ENCODE measurements around the gene FAM114A1.
"Not testable (repeated sequence)": the region's sequence is repeated elsewhere in the genome, so short reads cannot be mapped to it uniquely, and the experiment has no call there.

Gene FAM114A1

DNA sequence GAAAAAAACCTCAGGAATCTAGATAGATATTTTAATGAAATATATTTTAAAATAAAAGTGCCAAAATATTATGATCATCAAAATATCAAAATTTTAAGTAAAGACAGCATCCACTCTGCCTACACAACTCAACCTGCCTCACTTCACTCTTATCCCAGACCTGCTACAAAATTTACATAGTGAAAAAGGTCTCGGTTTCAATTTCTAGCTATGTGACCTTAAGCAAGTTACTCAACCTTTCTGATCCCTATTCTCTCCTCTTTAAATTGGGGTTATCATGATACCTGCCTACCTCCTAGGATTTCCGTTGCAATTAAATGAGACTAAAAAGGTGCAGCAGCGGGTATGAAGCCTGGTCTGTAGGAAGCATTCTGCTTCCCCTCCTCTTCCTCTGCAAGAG, 72.9 kb downstream of the FAM114A1 start:
- no peak for DNase-seq

DNA sequence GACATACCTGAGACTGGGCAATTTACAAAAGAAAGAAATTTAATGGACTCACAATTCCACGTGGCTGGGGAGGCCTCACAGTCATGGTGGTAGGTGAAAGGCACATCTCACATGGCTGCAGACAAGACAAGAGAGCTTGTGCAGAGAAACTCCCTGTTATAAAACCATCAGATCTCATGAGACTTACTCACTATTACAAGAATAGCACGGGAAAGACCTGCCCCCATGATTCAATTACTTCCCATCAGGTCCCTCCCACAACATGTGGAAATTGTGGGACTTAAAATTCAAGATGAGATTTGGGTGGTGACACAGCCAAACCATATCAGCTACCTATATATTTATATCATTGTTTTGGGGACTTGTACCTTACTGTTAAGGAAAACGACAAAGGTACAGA, 74.3 kb downstream of the FAM114A1 start:
- not testable (repeated sequence) for DNase-seq

DNA sequence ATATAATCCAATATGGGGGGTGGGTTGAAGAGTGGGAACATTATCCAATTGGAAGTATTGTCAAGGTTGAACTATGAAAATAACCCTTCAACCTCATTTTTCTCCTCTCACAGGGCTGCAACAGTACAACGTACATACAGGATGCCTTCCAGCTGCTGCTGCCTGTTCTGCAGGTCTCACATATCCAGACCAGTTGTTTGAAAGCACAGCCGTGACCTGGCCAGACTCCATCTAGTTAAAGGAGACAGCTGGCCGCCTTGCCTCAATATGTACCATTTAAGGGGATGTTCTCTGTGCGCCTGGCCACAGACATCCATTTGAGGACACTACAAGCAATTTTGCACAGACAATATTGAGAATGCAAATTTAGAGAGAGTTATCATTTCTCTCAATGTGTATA, 75.7 kb downstream of the FAM114A1 start:
- DNase-seq = no peak

DNA sequence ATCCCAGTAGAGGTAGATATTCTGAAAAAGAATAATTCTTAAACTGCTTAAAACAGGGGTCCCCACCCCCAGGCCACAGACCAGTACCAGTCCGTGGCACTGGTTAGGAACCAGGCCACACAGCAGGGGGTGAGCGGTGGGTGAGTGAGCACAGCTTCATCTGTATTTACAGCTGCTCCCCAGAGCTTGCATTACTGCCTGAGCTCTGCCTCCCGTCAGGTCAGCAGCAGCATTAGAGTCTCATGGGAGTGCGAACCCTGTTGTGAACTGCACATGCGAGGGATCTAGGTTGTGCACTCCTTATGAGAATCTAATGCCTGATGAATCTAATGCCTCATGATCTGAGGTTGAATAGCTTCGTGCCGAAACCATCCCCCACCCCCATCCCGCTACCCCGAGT, 76.8 kb downstream of the FAM114A1 start:
- DNase-seq = no peak

DNA sequence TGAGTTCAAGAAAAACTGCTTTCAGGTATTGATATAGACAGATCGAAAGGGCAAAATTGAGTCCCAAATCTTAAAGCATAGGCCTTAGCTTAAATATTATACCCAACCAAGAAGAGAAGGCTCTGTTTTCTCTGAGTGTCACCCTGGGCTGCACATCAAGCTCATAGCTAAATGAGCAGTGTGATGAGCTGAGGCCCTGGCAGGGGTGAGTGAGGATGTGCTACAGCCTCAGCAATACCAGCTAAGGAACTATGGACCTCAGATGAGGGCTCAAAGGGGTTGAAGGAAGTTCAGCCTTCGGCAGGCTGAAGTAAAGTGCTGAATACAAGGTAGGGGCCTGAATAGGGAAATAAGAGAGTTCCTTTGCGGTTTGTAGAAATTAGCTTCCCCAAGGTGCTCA, 79.3 kb downstream of the FAM114A1 start:
- DNase-seq = no peak

DNA sequence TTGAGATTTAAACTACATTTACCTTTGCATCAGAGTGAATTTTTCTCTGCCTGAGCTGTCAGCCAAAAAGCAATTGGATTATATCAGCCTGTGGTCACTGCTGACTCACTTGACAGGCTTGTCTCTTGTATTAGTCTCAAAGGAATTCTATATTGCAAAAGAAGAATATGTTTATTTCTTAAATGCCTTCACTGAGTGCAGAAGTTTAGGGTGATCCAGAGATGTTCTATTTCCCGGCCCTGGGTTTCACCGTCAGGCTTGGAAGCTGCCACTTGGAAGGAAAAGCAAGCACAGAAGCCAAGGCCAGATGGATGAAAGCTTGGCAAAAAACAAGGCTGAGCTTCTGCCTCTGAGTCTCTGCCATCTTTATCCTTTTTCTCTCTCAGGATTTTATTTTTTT, 80.9 kb downstream of the FAM114A1 start:
- DNase-seq = no peak

DNA sequence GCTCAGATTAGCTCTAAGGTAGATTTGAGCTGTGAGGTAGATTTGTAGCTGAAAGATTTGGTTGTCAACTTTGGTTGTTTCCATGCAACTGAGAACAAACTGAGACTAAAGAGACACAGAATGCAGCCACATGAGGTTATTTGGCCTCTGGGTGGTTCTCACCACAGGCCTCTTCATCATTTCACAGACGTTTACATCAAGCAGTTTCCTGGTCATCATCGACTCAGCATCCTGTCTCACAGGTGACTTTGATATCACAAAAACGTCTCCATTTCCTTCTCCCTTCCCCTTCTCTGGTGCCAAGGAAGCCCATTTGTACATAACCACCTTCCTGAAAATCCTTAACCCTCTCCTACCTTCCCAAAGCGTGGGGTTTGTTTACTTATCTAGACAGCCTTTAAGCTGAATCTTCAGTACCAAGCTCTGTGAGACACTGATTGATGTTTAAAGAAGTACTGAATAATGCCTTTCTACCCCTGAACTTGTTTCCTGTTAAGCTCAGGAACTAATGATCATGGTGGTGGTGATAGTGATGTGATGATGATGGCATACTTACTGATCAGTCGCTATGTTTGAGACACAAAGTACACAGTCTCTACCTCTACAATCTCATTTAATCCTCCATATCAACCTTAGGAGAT, 81.9 kb downstream of the FAM114A1 start:
- DNase-seq = no peak

DNA sequence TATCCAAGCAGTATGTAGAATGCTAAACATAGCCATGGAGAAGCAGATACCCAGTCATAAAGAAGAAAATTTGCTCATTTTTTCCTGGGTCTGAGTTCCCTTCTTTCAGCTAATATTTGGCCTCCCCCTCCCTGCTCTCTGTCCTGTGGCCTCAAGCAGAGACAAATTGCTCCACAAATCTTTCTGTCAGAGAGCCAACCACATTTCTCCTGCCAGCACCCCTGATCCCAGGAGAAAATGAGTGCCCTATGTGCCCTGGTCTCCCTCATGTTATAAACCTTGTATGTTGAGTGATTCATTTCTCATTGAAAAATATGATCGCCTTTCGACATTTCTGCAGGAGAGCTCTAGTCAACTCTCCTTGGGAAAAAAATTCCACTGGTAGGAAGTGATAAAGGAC, 82.6 kb downstream of the FAM114A1 start:
- no peak for DNase-seq

DNA sequence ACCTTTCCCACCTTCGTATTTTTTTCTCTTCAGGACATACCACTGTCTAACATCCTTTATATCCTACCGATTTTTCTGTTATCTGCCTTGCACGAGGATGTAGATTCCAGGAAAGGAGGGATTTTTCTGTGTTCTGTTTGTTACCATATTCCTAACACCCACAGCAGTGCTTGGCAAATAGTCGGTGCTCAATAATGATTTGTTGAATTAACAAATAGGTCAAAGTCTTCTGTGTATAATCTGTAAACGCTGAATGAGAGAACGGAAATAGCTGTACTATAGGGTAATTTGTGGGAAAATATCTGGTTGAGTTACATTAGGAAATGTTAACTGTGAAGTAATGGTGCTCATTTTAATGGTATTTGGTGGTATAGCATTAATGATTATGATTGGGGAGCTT, 83.1 kb downstream of the FAM114A1 start:
- no peak for DNase-seq

DNA sequence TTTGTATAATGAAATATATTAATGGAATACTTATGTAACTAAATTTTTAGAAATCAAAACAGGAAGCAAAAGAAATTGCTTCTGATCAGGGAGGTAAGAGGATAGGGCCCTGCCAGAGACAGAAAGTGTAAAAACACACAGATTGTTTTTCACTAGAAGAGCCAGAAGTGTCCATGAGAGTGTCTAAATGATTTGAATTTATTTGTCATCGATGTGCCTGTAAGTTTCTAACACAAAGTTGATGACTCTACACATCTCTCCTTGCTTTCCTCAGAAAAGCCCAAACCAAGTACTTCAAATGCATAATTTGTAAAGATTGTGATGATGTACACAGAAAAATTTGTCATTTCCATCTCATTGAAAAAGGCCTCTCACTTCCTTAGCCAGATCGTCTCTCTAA, 84.0 kb downstream of the FAM114A1 start:
- no peak for DNase-seq

DNA sequence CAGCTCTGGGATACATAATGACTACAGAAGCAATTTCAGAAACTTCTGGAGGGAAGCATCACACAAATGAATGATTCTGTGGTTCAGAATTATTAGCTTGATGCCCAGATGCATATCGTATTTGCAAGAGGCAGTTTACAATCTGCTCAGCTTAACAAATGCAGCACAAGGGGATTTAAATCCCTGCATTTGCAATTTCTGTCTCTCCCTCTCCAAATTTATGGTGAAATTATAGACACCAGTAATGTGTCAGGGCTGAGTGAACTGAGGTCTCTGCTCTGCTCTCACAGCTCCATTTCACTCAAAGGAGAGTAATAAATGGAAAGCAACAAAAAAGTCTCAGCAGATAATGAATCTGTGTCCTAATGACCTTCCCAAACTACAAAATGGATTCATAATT, 84.4 kb downstream of the FAM114A1 start:
- no peak for DNase-seq

DNA sequence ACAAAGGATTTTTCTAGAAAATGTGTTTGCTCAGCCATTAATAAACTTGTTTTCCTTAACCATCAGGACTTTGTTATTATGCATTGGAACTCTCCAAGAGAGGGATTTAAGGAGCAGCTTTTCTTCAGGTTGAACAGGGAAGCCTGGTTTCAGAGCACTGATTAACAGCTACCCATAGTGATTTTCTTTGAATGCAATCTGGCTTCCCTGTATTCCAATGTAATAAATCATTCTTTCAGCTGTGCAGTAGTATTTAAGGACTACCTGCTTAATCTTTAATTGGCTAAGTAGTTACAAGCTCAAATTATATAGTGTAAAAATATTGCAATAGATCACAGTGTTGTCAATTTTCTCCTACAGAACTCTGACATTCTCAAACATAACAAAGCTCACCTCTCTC, 87.1 kb downstream of the FAM114A1 start:
- DNase-seq = no peak

DNA sequence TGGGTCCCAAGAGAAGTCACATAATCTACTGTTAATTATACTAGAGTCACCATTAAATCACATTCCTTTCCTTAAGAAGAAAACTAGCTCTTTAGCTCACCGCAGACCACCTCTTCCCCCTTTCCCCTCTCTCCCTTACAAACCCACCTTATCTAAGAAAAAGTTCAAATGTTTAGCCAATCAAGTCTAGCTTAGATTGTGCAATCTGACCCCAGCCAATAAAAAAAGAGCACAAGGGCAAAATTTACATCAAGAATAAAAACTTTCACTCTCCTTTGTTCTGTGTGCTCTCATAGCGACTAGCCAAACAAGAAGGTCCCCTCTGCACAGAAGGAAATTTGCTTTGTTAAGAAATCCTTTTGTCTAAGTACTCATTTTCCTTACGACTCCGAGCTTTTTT, 88.4 kb downstream of the FAM114A1 start:
- no peak for DNase-seq

DNA sequence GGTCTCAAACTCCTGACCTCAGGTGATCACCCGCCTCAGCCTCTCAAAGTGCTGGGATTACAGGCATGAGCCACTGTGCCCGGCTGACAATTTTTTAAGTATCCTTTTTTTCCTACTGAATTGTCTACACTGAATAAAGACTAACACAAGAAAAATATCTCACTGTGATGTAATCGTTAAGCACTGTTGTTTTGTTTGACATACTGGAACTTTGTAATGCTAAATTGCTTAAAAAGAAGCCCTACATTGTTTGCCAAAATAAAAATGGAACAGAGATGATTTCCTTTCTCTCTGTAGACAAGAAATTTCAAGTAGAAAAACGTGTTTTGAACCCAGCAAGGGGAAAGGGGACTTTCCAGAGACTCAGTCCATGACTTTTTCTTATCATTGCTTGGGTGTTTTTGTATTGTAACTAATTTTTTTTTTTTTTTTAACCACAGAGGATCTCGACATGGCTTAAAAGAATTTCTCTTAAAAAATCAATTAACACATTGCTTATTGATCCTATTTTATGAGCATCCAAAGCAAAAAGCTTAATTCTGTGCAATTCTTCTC, 89.7 kb downstream of the FAM114A1 start:
- no peak for DNase-seq

DNA sequence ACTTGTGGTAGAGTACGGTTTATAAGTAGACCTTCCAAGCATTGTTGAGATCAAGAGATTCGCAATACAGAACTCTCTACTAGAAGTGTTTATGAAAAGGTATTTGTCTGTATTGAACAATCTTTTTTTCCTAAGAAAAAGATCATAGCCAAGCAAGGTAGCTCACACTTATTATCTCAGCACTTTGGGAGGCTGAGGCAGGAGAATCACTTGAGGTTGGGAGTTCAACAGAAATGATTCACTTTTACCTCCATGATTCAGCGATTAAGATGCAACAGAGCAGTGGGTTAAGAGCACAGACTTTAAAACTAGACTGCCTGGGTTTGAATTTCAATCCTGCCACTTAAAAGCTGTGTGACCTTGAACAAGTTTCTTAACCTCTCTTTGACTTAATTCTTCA, 90.3 kb downstream of the FAM114A1 start:
- DNase-seq = no peak

DNA sequence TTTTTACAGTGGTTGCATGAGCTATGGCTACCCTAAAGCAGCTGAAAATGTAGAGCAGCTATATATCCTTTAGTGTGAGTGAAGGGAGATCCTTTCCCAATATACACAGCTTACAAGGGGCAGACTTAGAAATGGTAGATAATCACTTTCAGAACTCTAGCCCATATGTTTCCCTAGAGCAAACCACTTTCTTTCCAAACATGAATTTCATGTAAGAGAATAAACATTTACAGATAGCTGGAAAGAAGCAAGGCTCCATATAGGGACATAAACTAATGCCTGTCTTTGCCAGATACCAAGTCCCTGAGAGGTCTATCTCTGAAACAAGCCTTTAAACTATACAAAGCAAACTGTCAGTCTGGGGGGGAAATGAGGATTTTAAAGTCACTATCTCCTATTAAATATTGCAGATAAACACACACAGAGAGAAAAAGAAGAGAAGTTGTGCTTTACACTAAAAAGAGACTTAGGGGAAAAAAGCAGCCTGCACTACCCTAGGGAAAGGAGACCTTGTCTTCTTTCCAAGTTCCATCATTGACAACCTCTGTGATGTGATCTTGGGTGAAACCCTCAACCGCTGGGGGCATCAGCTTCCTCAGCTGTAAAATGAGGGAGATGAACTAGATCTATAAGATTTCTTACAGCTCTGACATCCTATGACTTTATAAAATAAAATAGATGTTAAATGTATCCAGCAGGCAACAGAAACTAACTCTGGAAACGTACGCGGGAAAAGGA, 91.0 kb downstream of the FAM114A1 start:
- no peak for DNase-seq

DNA sequence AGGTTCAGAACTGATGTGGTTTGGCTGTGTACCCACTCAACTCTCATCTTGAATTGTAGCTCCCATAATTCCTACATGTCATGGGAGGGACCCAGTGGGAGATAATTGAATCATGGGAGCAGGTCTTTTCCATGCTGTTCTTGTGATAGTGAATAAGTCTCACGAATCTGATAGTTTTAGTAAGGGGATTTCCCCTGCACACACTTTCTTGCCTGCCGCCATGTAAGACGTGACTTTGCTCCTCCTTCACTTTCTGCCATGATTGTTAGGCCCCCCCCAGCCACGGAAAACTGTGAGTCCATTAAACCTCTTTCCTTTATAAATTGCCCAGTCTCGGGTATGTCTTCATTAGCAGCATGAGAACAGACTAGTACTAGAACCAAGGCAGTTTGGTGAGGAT, 91.6 kb downstream of the FAM114A1 start:
- not testable (repeated sequence) for DNase-seq

DNA sequence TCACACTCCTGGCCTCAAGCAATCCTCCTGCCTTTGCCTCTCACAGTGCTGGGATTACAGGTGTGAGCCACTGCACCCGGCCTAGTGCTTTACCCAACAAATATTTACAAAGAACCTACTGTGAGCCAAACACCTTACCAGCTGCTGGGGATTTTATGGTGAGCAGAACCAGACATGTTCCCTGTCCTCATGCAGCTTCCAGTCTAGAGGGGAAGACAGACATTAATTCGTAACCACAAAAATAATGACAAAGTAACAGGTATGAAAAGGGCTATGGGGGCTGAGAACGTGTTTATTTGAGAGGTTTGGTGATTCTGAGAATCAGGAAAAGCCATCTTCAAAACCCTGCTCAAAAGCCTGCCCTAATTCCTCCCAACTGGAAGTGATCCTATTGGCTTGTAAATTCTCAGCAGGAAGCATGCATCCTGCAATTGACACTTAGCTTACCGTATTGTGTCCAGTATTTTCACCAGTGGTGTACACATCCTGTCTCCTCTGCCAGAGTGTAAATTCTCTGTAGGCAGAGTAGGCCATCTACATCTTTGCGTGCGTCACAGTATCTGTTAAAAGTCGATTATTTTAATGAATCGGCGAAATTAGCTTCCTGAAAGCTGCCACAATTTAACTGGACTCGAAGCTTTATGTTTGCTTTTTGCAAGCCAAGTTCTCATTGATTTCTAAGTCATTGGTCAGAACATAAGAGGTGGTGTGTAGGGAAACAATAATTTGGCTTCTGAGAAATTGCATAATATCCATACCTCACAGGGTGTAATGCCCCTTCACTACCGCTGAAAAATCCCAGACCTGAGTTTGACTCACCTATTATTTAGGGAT, 97.6 kb downstream of the FAM114A1 start:
- no peak for DNase-seq

DNA sequence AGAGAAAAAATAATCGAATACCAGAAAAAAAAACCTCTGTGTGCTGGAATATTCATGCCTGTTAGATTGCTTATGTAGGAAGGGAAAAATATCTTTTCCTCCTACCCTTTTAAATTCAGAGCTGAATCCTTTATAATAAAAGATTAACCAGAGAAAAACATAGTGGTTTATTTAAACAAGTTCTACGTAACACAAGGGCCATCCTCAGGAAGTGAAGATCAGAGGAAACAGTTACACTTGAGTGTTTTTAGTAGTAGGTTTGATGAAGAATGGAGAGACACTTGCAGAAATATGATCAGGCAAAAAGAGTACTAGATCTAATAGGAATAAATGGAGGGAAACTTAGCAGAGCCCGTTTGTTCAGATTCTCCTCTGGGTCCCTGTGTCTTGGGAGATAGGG, 98.3 kb downstream of the FAM114A1 start:
- no peak for DNase-seq

DNA sequence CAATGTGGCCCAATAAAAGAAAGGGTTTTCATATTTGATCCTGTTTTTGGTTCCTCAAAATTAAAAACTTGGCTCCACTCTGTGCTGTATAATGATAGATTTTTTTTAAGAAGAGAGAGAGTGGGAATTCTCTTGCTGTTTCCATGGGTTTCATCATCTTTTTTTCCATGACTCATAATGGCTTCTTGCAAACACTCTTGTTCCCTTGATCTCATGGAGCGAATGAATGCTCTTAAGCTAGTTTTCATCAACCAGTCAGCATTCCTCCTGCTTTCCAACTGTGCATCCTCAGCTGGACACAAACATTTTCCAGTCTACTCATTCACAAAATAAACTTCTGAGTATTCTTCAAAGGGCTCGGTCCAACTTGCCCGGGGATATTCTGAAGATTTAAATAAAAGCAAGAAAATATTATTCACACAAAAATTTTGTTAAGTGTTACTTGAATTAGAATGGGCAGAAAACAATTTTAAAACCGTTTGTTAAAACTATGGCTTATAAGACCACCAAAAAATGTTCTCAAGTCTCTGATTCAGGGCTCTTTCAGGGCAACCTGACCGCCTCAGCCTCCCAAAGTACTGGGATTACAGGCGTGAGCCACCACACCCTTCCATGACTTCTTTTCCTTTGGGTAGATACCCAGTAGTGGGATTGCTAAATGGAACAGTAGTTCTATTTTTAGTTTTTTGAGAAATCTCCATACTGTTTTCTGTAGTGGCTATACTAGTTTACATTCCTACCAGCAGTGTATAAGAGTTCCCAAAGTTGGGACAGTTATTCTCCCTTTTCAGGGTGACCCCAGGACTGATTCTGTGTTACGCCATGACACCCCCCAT, 99.9 kb downstream of the FAM114A1 start:
- DNase-seq = no peak

DNA sequence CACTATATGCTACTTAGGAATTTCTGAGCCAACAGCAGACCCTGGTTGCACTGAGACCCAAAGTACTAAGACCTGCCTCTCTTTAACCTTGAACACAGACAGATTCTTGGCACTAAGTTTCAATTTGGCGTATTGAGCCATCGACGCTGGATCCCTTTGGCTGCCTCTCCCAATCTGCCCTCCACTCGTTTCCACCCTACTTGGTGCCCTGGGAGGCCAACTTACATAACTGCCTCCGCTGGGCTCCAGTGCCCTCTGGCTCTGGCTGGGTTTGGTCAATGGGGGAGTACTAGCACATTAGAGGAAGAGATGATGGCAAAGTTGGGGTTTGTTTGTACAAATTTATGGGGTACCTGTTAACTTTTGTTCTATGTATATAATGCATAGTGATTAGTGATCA, 101.1 kb downstream of the FAM114A1 start:
- no peak for DNase-seq

DNA sequence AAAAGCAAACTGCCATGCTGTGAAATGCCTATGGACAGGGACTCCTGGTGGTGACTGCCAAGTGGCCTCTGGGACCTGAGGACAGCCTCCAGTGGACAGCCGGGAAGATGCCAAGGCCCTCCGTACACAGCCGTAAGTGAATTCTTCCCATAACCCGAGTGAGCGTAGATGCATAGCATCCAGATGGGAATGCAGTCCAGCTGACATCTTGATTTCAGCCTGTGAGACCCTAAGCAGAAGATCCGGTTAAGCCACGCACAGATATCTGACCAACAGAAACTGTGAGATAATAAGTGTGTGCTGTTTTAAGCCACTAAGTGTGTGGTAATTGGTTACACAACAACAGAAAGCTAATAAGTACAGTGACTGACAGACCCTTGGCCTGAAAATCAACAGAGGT, 108.7 kb downstream of the FAM114A1 start:
- DNase-seq = no peak

DNA sequence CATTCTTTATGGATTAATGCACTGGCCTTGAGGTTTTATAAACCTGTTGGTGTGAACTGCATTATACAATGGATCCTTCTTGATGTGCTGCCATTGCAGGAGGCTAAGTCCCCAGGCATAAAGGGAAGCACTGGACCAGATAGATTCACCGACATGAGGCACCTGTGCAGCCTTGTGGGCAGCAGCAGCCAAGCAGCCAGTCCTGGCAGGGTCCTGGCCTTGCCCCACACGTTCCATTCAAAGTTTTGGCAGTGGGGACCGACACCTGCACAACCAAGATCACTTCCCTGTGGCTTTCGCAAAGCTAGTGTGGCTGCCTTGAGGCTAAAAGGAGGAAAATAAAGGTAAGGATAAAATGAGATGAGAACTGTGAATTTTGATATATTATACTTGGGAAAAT, 111.5 kb downstream of the FAM114A1 start:
- DNase-seq = no peak
